AG08396 (cell line): ENCODE data around the gene FNDC3B.

Experiments
- DNase-seq: peaks from one replicate; pipeline ENCODE4 v3.0.0; 2012; ENCODE audit warnings: low spot score, mixed read lengths

The FNDC3B gene

GRCh38 chr3:172371544-172371943 is 332.2 kb downstream of the FNDC3B start:
- DNase-seq, result no peak

- no peak for DNase-seq
Measured at GRCh38 chr3:172372895-172373294, 333.5 kb downstream of the FNDC3B start.

- no peak for DNase-seq
Measured at GRCh38 chr3:172373912-172374311, 334.5 kb downstream of the FNDC3B start.

- no peak for DNase-seq
Measured at GRCh38 chr3:172375206-172375850, 335.9 kb downstream of the FNDC3B start.

- no peak for DNase-seq
Measured at GRCh38 chr3:172376402-172376801, 337.0 kb downstream of the FNDC3B start.

- DNase-seq, result no peak
Measured at GRCh38 chr3:172376881-172377280, 337.5 kb downstream of the FNDC3B start.

GRCh38 chr3:172378439-172378838 is 339.1 kb downstream of the FNDC3B start:
- DNase-seq, result no peak

- DNase-seq, result no peak
Measured at GRCh38 chr3:172379372-172379771, 340.0 kb downstream of the FNDC3B start.

GRCh38 chr3:172380632-172381031 is 341.3 kb downstream of the FNDC3B start:
- DNase-seq, result no peak

- no peak for DNase-seq
Measured at GRCh38 chr3:172383306-172383796, 344.0 kb downstream of the FNDC3B start.

GRCh38 chr3:172384836-172385235 is 345.5 kb downstream of the FNDC3B start:
- no peak for DNase-seq

- DNase-seq, result no peak
Measured at GRCh38 chr3:172387728-172388127, 348.4 kb downstream of the FNDC3B start.

- DNase-seq, result no peak
Measured at GRCh38 chr3:172388412-172389078, 349.2 kb downstream of the FNDC3B start.

- no peak for DNase-seq
Measured at GRCh38 chr3:172390792-172391191, 351.4 kb downstream of the FNDC3B start.

- peak; percentile 12 for DNase-seq
Measured at GRCh38 chr3:172391592-172392302, 352.4 kb downstream of the FNDC3B start.

- DNase-seq, result no peak
Measured at GRCh38 chr3:172394692-172395091, 355.3 kb downstream of the FNDC3B start.

GRCh38 chr3:172396400-172396799 is 357.0 kb downstream of the FNDC3B start:
- no peak for DNase-seq

- peak; percentile 18 for DNase-seq
Measured at GRCh38 chr3:172397716-172398405, 358.5 kb downstream of the FNDC3B start.

GRCh38 chr3:172398484-172398883 is 359.1 kb downstream of the FNDC3B start:
- no peak for DNase-seq

GRCh38 chr3:172402090-172402489 is 362.7 kb downstream of the FNDC3B start:
- DNase-seq, result no peak

- DNase-seq, result no peak
Measured at GRCh38 chr3:172402892-172403643, 363.7 kb downstream of the FNDC3B start.
